HG02571 (cell line): ENCODE measurements around the gene CENPW.

Experiments
- ATAC-seq: cut with Tn5 transposase; IDR thresholded peaks from one replicate; pipeline ENCODE4 v1.9.1; 2021; ENCODE audit warnings: mild to moderate bottlenecking, moderate library complexity; ENCODE audit not compliant: unreplicated experiment

The CENPW gene

DNA sequence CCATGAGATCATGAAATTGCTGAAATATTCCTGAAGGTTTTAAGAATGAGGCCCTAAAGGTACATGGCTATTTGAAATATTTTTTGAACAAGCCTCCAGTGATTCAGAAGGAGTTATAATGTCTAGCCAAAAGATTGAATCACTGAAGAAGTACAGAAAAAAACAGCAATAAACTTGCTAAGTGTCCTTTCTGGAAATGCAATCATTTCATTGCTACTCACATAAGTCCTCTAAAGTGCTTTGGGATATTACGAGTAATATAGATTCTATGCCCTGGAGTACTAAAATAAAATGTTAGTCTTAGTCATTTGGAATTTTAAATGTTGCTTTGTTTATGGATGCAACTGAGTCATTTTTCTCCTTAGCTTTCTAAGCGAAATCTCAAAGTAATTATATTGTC is 32.7 kb downstream of the CENPW start:
- ATAC-seq, result no peak

DNA sequence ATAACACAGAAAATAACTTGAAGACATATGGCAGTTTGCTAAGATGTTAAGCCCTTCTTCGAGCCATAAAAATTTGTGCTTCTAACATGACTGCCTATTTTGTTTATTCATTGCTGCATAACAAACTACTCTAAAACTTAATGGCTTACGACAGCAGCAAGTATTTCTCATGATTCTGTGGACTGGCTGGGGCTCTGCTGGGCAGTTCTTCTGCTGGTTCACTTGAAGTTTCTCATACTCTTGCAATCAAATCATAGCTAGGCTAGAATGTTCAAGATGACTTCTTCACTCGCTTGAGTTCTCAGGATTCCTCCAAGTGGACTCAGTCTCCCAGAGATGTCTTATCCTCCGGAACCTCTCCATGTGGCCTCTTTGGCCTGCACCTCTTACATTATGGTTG is 33.4 kb downstream of the CENPW start:
- no peak for ATAC-seq

DNA sequence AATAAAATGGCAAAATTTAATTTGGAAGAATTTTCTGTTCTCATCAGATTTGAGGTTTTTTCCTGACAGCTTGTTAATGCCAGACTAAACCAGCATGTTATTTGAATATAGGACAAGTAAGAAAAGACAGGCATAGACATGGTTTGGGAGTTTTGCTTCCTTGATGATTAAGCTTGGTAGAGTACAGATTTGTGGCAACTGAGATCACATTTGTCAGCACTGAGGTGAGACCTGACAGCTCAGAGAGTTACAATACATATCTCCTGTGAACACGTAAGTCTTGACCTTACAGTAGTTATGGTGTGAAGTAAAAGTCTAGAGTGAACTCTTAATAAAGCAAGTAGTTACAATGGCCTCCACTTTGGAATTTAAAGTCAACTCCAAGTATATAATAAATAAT is 34.5 kb downstream of the CENPW start:
- no peak for ATAC-seq

DNA sequence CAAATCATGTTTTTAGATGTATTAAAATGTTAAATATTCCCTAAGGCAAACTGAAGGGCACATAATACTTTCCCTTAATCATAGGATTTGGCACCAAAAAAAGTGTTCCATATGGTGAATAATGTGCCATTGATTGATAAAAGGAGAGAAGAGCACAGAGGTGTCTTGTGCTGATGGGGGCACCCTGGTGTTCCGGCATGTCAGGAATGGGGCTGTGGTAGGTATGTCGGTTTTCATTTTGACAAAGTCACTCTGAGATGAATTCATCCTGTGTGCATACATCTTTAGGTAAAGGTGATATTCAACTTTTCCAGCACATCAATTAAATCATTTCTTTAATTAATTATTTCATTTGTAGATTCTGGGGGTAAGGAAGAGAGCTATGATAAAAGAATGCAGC is 36.8 kb downstream of the CENPW start:
- ATAC-seq, result no peak

DNA sequence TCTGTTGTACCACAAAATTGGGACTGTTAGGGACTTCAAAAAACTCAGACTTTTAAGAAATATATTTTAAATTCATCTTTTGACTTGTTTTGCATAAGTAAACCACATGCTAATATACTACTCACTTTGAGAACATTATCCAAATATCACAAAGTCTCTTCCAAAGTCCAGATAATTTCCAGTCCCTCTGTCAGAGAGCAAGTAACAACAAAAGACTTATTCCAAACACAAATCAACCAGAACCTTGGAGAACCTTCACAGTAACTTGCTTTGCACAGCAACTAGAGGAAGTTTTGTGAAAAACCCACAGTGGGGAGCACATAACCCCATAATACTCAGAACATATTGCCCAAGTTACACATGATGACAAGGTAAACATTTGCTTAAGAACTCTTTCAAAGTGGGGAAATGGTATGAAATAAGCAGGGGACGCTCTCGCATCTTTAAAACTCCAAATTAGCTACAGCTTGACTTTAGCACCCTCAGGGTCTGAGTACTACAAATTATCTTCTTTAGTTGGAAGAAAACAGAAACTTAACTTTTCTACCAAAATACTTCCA is 37.8 kb downstream of the CENPW start:
- no peak for ATAC-seq

DNA sequence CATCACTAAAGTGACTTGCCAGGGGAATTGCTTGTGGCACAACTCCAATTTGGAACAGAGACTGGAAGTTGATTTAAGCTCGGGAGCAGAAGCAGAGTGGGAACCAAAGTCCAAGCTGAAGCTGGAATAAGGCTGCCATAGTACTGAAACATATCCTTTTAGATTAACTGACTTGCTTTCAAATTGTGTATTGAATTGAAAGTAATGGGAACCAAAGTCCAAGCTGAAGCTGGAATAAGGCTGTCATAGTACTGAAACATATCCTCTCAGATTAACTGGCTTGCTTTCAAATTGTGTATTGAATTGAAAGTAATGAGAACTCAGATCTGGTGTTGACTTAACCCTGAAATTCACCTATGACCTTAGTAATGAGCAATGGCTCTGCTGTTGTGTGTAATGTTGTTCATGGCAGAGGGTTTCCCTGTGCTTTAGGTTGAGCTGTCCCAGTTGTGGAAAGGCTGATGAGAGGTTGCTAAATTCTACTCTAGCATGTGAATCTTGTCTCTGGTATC is 40.2 kb downstream of the CENPW start:
- no peak for ATAC-seq

DNA sequence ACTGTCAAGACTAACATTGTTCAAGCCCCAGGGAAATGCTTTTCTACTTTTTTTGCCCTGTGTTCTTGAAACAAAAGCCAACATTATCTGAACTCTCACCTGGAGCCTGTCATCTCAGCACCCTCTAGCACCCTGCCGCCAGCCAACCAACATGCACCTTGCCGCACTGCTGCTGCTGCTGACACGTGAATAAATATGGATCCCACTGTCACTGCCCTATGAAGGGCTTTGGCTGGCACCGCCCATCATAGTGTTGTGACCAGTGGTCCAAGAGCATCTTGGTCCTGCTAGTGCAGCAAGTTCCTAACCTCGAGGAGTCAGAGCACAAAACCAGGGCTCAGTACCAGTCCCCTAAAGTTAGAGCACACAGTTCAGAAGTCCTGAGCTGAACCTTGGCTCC is 41.6 kb downstream of the CENPW start:
- no peak for ATAC-seq

DNA sequence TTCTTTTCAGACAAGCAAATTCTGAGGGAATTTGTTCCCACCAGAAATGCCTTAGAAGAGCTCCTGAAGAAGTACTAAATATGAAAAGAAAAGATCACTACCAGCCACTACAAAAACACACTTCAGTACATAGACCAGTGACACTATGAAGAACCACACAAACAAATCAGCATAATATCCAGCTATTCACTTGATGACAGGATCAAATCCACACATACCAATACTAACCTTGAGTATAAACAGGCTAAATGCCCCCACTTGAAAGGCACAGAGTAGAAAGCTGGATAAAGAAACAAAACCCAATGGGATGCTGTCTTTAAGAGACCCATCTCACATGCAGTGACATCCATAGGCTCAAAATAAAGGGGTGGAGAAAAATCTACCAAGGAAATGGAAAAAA is 43.3 kb downstream of the CENPW start:
- no peak for ATAC-seq

DNA sequence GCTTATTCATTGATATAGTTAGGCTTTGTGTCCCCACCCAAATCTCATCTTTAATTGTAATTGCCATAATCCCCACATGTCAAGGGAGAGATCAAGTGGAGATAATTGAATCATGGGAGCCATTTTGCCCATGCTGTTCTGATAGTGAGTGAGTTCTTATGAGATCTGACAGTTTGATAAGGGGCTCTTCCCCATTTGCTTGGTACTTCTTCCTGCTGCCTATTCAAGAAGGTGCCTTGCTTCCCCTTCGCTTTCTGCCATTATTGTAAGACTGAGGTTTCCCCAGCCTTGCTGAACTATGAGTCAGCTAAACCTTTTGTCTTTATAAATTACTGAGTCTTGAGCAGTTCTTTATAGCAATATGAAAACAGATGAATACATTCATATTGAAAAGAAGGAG is 45.6 kb downstream of the CENPW start:
- no peak for ATAC-seq

DNA sequence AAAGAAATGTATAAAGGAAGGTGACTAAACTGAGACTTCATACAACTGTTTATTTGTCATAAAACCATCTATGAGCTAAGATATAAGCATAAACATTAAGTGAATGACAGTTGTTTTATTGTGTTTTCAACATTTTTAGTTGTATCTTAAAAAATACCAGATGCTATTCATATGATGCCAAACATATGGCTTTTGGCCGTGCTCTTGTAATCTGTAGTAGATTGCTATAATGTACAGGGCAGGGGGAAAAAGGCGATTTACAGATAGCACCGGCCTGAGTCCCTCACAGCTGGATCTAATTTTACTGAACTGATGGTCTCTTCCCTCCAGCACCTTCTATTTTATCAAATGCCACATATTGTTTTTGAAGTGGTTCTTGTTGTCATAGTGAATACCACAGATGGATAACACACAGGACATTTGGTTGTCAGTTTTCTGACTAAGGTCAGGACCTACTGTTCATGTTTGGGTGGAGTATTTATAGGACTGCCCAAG is 48.2 kb downstream of the CENPW start:
- no peak for ATAC-seq

DNA sequence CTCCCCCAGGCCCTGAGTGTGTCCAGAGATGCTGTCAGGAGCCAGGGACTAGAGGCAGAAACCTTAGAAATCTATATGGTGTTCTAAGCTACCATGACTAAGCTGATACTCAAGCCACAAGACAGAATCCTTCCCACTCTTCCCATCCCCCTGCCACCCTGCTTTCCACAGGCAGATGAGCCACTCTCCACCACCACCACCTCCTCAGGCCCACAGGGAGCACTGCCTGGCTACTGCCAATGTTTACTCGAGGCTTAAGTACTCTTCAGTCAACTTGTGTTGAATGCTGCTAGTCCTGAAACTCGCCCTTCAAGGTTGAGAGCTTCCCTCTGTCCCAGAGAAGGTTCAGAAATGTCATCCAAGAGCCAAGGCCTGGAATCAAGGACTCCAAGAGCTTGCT is 56.2 kb downstream of the CENPW start:
- ATAC-seq, result no peak
